K562 (cell line): ENCODE data around the gene ADAMTS14. TPM values are rescaled to one million over a fixed set of nuclear protein-coding genes. Genes with fewer than 3 reads are reported as not detected.
A peak's percentile ranks its signal among the peaks of the same experiment; 100 is the strongest.

Experiments
- CCNT2 ChIP-seq: IDR thresholded peaks from 2 replicates; pipeline ENCODE4 v1.6.1; 2011; ENCODE audit warnings: borderline replicate concordance, low read depth, mild to moderate bottlenecking, moderate library complexity, mixed read lengths, low read length; ENCODE audit not compliant: insufficient read length; ENCODE audit errors: extremely low read depth
- CEBPG ChIP-seq, 3 experiments: fragments of 200-800 bp in 1 of 3; sonication (Bioruptor generic) in 1 of 3; sonication (generic) in 1 of 3; formaldehyde crosslinking in 1 of 3; IDR thresholded peaks in 2 of 3; conservative IDR thresholded peaks in 1 of 3; 2 replicates each; pipeline versions ENCODE4 v1.6.1 to v1.8.0; 2016 to 2022; ENCODE audit warnings: missing compliant biosample characterization in 2 of 3, missing genetic modification characterization in 2 of 3, mild to moderate bottlenecking in 1 of 3, missing genetic modification reagents in 1 of 3
- FOXO4 ChIP-seq: fragments of 450-650 bp; formaldehyde crosslinking; IDR thresholded peaks from 2 replicates; pipeline ENCODE4 v1.4.0; 2020; ENCODE audit warnings: mild to moderate bottlenecking, moderate library complexity
- MIER1 ChIP-seq: fragments of 450-650 bp; IDR thresholded peaks from 2 replicates; pipeline ENCODE4 v1.6.1; 2016; ENCODE audit warnings: antibody characterized with exemption, mild to moderate bottlenecking, low read depth
- SIN3A ChIP-seq, 2 experiments: fragments of 150-350 bp in 1 of 2; IDR thresholded peaks; 2 replicates each; pipeline ENCODE4 v1.6.1; 2011 to 2016; ENCODE audit warnings: borderline replicate concordance in 2 of 2, low read depth in 2 of 2, low read length in 2 of 2, mild to moderate bottlenecking in 2 of 2, moderate library complexity in 2 of 2; ENCODE audit not compliant: control insufficient read depth in 1 of 2
- SPI1 ChIP-seq: IDR thresholded peaks from 2 replicates; pipeline ENCODE4 v1.6.1; 2011; ENCODE audit warnings: low read depth, low read length, control low read depth, borderline replicate concordance
- TFAM ChIP-seq: fragments of 250-450 bp; sonication (Bioruptor Pico); conservative IDR thresholded peaks from 2 replicates; pipeline ENCODE4 v1.5.0; 2021; ENCODE audit warnings: mild to moderate bottlenecking, moderate library complexity
- polyA plus RNA-seq, 8 experiments: library from polyadenylated mRNA; depleted of rRNA in 4 of 8; stranded (reverse) in 5 of 8; unstranded in 3 of 8; fragments of >200 nt; fragmentation: Nextera tagmentation in 2 of 8; fragmentation: Illumina TruSeq in 1 of 8; extraction: Ambion mirVana in 2 of 8; extraction: Trizol in 1 of 8; gene quantifications; 2 replicates each; pipeline versions ENCODE4 v1.2.1 to v1.2.3, GENCODE V29; 2011 to 2014; ENCODE audit warnings: inconsistent platforms in 1 of 8, missing spikeins in 1 of 8
- total RNA-seq, 7 experiments: library from RNA; depleted of rRNA in 6 of 7; stranded (reverse); fragments of >200 nt in 6 of 7; fragmentation: Illumina TruSeq in 2 of 7; extraction: Trizol in 2 of 7; gene quantifications; 2 replicates each; pipeline versions ENCODE4 v1.2.1 to v1.2.3, GENCODE V29; 2011 to 2021; ENCODE audit warnings: low replicate concordance in 1 of 7

Gene ADAMTS14
- total and polyA plus RNA-seq, 9 of the 15 experiments (the other 6 are each of a cell fraction or from before 2014, with no cell fraction given) = 0.04 to 37.4 (median 15.9) TPM

- no peak for TF ChIP-seq TFAM (CRISPR knock-in tag)
- TF ChIP-seq CEBPG (CRISPR knock-in tag; IDR thresholded peaks at IDR 0.05) = no peak
- TF ChIP-seq CEBPG (tag; conservative IDR thresholded peaks at IDR 0.05 in 1 of 2, IDR thresholded peaks at IDR 0.05 in 1 of 2) = no peak
- TF ChIP-seq MIER1 = no peak; the same call in 1 of the 2 replicates
- TF ChIP-seq SIN3A (IDR thresholded peaks at IDR 0.05; ENCODE audit: borderline replicate concordance in 2 of 2, control insufficient read depth in 1 of 2, low read depth in 2 of 2, low read length in 2 of 2) = no peak; a peak in 1 of 4 replicates
- peak; percentile 2 for TF ChIP-seq CCNT2
- TF ChIP-seq SPI1 = no peak
- TF ChIP-seq FOXO4 = no peak
- TF ChIP-seq, all 486 proteins: peak for 67
These were observed 980 bp downstream of the ADAMTS14 start (continued) for GRCh38 chr10:70673043-70673928.
